COLO829 (cell line): ENCODE results near the gene ANKRD33B.
"Not testable (repeated sequence)": the region's sequence is repeated elsewhere in the genome, so short reads cannot be mapped to it uniquely, and the experiment has no call there.

Experiments
- DNase-seq: peaks from one replicate; pipeline ENCODE4 v3.0.0; 2012; ENCODE audit warnings: low spot score

Gene ANKRD33B

DNA sequence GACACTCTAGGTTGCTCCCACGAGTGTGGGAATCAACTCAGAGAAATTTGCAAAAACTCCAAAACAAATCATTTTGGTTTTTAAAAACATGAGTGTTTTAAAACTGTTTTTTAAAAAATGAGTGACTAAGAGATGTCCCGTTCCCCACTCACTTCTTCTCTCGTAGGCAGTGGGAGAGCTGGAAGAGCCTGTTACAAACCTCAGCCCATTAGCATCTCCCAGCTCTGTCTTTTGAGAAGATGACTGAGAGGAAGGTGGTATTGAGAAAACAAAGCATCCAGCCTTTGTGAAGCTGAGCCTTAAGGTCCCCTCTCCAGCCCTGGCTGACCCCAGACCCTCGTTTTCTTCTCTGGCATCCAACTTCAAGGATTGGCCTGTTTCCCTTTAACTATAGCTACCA, 4.7 kb upstream of the ANKRD33B start:
- no peak for DNase-seq

DNA sequence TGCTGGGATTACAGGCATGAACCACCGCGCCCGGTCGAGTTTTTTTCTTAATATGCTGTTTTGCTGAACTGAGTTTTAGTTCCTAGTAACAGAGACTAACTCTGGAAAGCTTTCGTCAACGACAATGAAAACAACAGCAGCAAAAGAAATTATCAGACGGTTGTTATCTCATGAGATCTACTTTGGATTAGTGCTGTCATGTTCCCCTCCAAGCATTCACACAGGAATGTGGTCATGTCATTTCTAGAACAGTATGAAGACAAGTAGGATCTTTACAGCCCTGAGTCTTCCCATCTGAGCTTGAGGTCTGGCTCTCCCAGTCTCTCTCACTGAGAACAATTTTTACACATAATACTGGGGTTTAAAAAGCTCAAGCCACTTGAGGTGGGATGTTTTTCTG, 4.0 kb upstream of the ANKRD33B start:
- no peak for DNase-seq

DNA sequence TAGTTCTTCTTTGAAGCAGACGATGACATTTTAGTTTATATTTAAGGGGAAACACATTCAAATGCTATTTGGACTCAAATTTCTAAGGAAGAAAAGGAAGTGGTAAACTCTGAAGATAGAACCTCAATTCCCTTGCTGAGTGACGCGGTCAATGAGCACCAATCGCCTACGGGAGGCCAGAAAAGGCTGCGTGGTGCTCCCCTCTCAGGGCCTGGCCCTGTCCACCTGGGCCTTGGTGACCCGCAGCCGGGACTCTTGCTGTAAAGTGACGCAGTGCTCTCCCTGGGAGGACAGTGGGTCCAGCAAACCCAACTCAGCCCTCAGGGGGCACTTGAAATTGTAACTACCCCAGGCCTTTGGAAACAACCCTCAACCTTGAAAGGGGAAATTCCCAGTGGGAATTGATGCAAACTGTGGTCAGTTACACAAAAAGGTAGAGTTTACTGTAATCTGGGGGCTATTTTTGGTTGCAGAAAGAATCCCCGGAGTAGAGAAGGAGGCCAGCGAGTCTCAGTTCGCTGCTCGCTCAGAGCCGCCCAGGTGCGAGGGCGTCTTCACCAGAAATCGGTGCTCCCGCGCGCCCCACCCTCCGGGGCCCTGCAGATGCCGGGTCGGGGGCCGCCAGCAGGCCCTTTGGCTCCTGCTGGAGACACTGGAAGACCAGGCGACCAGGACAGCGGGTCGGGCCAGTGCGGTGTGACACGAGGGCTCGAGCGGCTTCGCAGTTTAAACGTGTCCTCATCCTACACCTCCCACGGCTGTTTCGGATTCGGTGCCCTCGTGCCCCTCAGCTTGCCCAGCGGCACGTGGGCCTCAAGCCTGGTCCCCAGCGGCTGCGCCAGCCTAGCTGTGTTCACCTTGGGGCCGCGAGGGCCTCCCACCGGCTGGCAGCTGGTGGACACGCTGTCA, 1.4 kb upstream of the ANKRD33B start:
- no peak for DNase-seq

DNA sequence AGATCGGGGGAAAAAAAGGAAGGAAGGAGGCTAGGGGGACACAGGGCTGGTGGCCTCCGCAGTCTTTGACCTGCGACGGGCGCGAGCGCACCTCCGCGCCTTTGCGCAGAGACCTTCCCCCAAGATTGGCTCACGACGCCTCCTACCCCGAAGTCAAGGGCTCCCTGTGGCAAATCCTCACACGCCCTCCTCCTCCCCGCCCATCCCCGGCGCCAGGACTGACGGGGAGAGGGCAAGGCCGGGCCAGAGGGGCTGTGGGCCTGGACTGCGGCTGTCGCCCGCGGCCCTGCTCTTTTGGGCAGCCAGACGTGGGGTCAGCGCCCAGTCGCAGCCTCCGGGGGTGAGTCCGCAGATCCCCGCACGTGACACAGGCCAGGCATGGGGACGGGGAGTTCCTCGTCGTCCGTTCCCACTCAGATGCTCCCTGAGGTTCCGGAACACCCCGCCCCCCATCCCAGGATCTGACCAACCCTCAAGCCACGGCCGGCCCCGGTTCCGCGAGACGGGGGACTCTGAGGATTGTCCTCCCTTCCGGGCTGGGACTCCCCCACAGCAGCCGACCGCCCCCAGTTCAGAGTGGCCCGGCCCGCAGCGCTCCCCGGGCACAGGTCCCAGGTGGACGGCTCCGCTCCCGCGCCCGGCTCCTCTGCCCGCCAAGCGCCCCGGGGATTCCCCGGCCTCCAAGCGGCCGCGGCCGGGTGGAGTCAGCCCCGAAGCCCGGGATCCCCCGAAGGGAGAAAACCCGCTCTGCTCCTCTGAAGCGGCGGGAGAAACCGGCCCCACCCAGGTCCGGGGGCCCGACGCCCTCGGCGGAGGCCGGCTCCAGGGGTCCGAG, 543 bp upstream of the ANKRD33B start:
- no peak for DNase-seq

DNA sequence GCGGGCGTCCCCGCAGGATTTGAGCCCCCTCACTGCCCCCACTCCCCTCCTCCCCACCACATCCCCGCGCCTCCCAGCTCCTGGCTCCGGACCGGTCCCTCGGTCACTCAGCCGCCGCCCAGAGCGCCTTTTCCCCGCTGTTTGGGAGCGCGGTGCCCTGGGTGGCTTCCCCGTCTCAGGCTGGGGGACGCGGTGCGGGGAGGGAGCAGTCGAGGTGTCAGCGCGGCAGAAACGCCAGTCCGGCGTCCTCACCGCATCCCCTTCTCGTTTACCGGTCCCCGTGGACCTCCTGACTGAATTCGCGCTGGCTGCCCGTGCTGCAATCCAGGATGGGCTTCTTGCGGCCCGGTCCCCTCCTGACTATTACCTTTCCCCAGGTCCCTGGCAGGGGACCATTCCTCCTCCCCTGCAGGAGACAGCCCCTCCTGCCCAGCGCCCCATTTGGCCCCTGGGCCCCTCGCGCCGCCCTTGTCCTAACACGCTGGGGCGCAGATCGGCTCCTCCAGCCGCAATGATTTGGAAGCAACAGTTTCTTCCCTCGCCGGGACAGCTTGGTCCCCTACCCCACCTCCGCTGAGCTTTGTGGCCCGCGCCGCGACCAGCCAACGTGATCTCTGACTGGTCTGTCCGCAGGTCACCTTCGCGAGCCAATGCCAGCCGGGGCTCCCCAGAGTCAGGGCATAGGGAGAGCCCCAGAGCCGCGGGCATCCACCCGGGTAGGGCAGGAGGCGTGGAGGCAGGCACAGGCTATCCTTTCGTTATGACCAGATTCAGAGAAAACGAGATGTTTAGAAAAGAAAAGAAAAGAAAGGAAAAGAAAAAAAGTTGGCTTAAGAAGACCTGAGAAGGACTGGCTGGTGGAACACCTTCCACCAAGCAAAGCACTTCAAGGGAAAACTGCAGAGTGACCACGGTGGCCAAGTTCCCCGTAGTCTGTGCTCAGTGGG, 1.2 kb downstream of the ANKRD33B start:
- DNase-seq: no peak

DNA sequence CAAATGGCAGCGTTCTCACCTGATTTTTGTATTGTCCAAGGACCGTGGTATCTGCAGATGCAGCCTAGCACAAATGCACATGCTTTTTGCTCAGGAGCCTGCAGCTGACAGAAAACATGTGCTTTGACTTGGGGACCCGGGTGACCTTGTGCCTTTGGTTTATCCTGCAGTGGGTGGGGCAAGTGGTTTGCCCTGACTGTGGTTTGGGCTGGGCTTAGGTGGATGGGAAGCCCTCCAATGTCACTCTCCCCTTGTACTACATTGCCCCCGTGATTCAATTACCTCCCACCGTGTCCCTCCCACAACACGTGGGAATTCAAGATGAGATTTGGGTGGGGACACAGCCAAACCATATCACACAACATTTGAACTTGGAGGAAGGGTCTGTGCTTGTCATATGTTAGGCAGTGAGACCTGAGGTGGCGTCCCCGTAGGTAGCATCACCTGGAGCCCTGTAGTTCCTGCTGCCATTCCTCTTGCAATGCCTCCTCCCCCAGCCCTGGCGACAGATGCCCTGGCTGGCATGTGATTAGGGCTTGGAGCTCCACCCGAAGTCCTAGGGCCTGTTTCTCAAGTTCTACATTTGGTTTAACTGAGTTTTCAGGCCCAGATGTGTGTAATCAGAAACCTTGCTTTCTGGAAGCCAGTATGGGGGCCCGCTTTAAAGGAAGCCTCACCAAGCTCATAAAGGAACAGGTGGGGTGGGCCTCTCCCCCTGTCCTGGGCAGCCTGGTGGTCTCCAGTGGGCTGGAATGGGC, 2.1 kb downstream of the ANKRD33B start:
- no peak for DNase-seq

DNA sequence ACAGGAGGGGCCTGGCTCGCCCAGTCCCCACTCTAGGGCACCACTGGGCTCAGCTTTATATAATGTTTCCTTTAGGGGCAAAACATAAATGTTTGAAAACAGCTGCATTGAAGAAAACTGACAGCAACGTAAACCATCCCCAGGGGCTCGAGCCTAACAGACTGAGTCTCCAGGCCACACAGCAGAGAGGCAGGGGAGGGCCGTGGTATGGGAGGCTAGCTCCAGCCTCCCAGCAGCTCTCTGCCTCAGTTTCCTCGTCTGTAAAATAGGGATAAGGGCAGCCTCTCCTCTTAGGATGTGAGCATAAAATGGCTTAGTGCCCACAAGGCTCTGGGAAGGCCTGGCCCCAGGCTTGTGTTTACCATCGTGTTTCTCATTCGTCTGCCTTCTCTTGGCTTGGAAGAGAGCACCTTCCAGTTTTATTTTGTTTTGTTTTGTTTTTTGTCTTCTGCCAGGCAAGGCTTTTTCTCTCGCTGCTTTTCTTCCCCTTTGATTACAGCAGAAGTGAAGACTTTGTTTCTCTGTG, 2.7 kb downstream of the ANKRD33B start:
- no peak for DNase-seq

DNA sequence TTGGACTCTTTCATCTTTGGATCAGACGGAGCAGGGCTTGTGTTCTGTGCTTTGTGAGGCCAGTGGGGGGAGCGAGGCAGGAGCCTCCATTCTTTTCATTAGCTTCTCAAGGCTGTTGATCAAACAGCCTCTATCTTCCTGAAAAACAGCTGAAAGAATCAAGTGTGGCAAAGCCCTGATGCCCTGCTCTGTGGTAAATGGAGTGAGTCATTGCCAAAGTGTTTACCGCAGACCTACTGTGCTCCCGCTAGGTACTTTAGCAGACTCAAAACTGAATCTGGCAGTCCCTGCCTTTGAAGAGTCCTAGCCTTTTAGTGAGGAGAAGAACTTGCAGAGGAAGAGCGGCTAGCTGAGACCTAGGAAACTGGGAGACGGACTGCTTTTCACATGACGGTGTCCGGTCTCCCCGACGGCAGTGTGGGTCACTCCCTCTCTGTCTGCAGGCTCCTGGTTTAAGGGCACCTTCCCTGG, 3.3 kb downstream of the ANKRD33B start:
- no peak for DNase-seq

DNA sequence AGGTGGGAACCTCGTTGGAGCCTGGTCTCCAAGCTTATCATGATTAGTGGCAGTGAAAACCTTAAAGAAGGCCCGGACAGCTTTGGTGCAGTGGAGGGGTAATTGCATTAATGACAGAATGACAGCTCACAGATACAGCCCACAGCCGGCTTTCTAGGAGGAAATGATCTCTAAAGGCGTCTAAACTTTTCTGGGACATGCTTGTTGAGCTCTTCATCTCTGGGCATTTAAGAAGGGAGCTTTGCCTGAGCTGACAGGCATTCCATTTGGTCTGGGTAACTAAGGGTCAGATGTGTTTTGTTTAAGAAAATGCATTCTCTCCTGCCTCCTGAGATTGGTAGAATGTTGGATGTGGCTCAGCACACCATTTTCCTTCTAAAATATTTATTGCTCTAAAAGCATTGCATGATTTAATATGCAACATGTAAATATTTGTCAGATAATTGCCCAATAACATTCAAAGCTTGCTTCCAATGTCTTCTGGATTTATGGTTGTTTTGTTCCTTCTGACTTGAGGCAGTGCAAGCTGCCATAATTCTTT, 4.0 kb downstream of the ANKRD33B start:
- DNase-seq: no peak

DNA sequence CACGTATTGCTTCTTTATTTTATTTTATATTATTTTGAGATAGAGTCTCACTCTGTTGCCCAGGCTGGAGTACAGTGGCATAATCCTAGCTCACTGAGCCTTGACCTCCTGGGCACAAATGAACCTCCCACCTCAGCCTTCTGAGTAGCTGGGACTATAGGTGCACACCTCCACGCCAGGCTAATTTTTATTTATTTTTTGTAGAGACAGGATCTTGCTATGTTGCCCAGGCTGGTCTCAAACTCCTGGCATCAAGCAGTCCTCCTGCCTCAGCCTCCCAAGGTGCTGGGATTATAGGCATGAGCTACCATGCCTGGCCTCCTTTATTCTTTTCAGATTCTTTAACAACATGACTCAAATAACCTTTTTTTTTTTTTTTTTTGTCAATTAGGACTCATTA, 6.7 kb downstream of the ANKRD33B start:
- not testable (repeated sequence) for DNase-seq

DNA sequence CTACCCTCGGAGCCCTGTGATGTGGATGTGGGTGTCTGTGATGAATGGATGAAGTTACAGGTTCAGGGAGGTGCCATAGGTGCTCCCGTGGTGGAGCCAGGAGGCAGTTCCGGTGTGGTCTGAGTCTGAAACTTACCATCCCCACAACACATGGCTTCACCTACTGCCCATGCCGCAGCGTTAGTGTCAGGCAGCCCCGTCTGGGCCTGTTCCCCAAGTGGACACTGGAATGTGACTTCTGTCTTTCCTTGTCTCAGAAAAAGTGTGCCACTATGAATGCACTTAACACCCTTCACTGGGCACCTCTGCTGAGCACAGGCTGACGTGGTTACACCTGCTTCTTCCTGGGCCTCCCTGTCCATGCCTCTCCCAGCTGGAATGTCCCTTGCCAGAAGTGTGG, 8.6 kb downstream of the ANKRD33B start:
- no peak for DNase-seq

DNA sequence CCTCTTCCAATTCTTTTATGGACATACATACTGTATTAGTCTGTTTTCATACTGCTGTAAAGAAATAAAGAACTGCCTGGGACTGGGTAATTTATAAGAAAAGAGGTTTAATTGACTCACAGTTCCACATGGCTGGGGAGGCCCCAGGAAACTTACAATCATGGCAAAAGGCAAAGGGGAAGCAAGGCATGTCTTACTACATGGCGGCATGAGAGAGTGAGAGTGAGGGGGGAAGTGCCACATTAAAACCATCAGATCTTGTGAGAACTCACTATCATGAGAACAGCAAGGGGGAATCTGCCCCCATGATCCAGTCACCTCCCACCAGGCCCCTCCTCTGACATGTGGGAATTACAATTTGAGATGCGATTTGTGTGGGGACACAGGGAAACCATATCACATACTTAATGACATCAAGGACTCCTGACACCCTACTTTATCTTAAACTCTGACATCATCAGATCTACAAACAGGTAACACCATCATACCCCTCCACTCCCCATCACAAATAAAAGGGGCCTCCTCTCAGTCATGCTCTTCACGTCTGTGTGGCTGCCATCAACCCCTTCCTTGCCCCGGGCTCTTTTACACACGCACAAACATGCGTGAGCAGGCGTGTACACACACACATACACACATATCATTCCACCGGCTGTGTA, 9.7 kb downstream of the ANKRD33B start:
- no peak for DNase-seq

DNA sequence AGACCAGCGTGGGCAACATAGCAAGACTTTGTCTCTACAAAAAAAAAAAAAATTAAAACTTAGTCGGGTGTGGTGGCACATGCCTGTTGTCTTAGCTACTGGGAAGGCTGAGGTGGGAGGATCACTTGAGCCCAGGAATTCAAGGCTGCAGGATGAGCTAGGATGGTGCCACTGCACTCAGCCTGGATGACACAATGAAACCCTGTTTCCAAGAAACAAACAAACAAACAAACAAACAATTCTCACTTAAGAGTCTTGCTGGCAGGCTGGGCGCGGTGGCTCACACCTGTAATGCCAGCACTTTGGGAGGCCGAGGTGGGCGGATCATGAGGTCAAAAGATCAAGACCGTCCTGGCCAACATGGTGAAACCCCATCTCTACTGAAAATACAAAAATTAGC, 11.0 kb downstream of the ANKRD33B start:
- DNase-seq: not testable (repeated sequence)

DNA sequence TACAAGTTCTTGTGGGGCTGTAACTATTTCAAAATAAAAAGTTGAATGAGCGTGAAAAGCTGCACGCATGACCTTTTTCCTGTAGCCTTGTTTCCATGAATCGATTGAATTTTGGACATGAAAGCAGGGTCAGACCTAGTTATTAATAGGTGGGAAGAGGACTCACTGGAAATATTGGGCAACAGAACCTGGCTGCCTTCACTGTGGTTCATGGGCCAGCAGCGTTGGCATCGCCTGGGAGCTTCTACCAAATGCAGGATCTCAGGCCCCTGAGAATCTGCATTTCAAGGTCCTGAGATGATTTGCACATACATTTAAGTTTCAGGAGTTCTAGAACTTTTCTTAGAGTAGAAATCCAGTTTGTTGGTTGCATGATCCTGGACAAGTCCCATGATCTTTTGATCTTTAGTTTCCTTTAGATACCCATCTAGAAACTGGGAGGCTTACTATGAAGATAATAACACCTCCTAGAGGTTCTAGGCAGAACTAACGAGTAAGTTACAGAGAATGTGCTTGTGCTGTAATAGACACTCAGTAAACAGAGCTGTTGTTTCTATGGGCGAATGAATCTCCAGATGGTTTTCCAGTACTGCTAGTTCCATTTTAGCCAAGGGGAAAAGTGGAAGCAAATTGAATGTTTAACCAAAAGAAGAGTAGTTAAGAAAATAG, 12.4 kb downstream of the ANKRD33B start:
- DNase-seq: no peak

DNA sequence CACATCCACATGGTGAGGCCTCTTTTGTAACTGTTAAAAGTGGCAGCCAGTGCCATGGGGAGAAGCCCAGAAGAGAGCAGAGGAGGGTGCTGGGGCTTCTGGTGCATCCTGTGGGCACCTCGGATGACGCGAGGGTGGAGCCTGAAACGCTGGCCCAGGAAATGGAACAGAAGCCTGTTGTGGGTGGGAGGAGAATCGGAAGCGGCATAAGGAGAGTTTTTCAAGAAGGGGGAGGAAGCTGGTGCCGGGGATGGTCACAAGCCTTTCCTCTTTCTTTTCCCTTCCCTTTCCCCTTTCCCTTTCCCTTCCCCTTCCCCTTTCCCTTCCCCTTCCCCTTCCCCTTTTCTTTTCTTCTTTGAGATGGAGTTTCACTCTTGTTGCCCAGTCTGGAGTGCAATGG, 12.9 kb downstream of the ANKRD33B start:
- no peak for DNase-seq

DNA sequence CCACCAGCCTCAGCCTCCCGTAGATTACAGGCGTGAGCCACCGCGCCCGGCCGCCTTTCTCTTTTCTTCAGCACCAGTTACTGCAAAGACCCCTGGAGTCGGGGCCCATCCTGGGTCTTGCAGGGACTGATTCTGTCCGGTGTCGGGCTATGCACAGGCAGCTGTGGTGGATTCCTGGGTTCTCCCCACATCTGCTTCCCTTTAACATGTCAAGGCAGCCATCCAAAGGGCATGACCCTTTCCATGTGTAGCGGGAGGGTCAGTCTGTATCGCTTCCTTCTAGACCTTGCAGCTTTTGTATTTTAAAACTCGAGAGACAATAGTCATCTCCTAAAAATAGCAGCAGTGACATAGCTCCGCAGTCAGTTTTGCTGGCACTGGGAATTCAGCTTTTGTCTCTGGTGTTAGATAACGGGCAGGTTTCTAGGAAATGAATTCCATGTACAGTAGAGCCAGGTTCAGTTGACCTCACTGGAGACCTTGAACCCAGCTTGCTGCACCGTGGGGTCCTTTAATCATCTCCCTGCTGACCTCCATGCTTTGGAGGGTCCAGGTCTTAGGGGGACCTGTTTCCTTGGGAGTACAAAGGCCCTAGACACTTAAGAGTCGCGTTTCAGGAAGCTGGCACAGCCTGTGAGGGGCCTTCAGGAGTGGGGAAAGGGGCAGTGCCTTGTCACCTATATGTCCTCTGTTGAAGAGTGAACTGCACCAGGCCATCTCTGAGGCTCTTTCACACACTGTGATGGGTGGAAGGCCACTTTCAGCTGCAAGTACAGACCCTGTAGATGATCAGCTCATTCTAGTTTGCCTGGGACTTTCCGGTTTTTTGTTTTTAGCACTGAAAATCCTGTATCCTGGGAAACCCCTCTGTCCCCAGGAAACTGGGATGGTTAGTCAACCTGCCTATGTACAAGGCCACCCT, 13.8 kb downstream of the ANKRD33B start:
- DNase-seq: no peak

DNA sequence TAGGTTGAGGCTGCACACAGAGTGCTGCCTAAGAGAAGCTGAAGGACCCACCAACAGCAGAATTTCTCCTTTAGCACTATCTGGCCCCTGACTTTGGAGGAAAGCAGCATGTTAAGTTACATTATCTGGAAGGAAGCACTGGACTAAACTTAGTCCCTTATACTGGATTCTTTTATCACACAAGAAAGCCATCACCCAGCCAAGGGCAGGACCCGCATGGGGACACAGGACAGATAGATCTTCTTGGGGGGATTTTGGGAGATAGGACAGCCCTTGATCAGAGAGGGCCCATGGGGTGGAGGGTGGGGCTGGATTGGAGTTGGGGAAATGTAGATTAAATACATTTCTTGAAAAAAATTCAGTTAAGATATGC, 14.4 kb downstream of the ANKRD33B start:
- no peak for DNase-seq

DNA sequence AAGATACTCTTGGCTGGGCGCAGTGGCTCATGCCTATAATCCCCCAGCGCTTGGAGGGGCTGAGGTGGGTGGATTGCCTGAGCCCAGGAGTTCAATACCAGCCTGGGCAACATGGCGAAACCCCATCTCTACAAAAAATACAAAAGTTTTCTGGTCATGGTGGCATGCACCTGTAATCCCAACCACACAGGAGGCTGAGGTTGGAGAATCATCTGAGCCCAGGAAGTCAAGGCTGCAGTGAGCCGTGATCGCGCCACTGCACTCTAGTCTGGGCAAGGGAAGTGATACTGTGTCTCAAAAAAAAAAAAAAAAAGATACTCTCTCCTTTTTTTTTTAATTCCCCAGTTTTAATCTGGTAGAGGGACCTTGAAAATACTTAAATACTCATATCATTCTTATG, 15.0 kb downstream of the ANKRD33B start:
- DNase-seq: no peak
